GM04503 (cell line): ENCODE results near the gene CBX2.

Source experiments
- DNase-seq: peaks from one replicate; pipeline ENCODE4 v3.0.0-alpha.2; 2012; ENCODE audit warnings: low read depth

Gene CBX2

GRCh38 chr17:79799538-79800324 is 21.8 kb downstream of the CBX2 start:
- DNase-seq: no peak

- DNase-seq: no peak
These were observed 22.6 kb downstream of the CBX2 start for GRCh38 chr17:79800325-79801155.

- DNase-seq: no peak
These were observed 23.4 kb downstream of the CBX2 start for GRCh38 chr17:79801156-79802038.

GRCh38 chr17:79802039-79802735 is 24.2 kb downstream of the CBX2 start:
- no peak for DNase-seq

GRCh38 chr17:79802736-79803420 is 24.9 kb downstream of the CBX2 start:
- no peak for DNase-seq

GRCh38 chr17:79803421-79803996 is 25.6 kb downstream of the CBX2 start:
- no peak for DNase-seq

GRCh38 chr17:79803997-79804855 is 26.3 kb downstream of the CBX2 start:
- no peak for DNase-seq

GRCh38 chr17:79804856-79805696 is 27.1 kb downstream of the CBX2 start:
- DNase-seq: no peak

- DNase-seq: no peak
These were observed 28.5 kb downstream of the CBX2 start for GRCh38 chr17:79806446-79806760.

- DNase-seq: no peak
These were observed 29.1 kb downstream of the CBX2 start for GRCh38 chr17:79806863-79807720.

GRCh38 chr17:79808763-79809529 is 31.0 kb downstream of the CBX2 start:
- no peak for DNase-seq

- no peak for DNase-seq
These were observed 31.7 kb downstream of the CBX2 start for GRCh38 chr17:79809530-79810129.

- DNase-seq: no peak
These were observed 32.4 kb downstream of the CBX2 start for GRCh38 chr17:79810130-79811010.

GRCh38 chr17:79811011-79811867 is 33.3 kb downstream of the CBX2 start:
- no peak for DNase-seq

- no peak for DNase-seq
These were observed 34.0 kb downstream of the CBX2 start for GRCh38 chr17:79811868-79812352.
